HFF-Myc (cell line): ENCODE data around the gene FAM89B.
A peak's percentile ranks its signal among the peaks of the same experiment; 100 is the strongest.

ENCODE experiments used
- DNase-seq: peaks from one replicate; pipeline ENCODE4 v3.0.0-alpha.2; 2011; ENCODE audit warnings: low read depth; ENCODE audit errors: extremely low read depth
- H3K4me3 ChIP-seq: replicated peaks from 2 replicates; pipeline ENCODE4 v1.5.1; 2011; ENCODE audit warnings: low read depth, mild to moderate bottlenecking, control low read depth, low read length
- CTCF ChIP-seq: IDR thresholded peaks from 2 replicates; pipeline ENCODE4 v1.5.1; 2012; ENCODE audit warnings: mild to moderate bottlenecking, low read depth, low read length, control low read depth; ENCODE audit errors: missing control alignments

Gene FAM89B

GRCh38 chr11:65554842-65555430 lies 17.4 kb upstream of the FAM89B start:
- TF ChIP-seq CTCF: no peak
- H3K4me3 ChIP-seq: no peak overlapping the region

GRCh38 chr11:65555693-65556231 lies 16.6 kb upstream of the FAM89B start:
- H3K4me3 ChIP-seq: 0 out of 2 replicates have a peak overlapping the region, but pooled peaks have one; percentile 56
- no peak for DNase-seq
- TF ChIP-seq CTCF: no peak

More at GRCh38 chr11:65554842-65555430, 17.4 kb upstream of the FAM89B start:
- no peak for DNase-seq

GRCh38 chr11:65556470-65557279 lies 15.7 kb upstream of the FAM89B start:
- no peak for TF ChIP-seq CTCF
- H3K4me3 ChIP-seq: peak overlapping the region; percentile 56
- DNase-seq: no peak

GRCh38 chr11:65557280-65558001 lies 14.9 kb upstream of the FAM89B start:
- H3K4me3 ChIP-seq: peak overlapping the region; percentile 56
- no peak for TF ChIP-seq CTCF
- no peak for DNase-seq

GRCh38 chr11:65558002-65558929 lies 14.1 kb upstream of the FAM89B start, which contains the start of gene LTBP3:
Gene LTBP3 (minus strand): TSS chr11:65558359. CDS start chr11:65557959, 400 bp downstream.
- no peak for DNase-seq
- no peak for TF ChIP-seq CTCF

GRCh38 chr11:65558930-65559509 lies 13.3 kb upstream of the FAM89B start:
- peak overlapping the region; percentile 56 for H3K4me3 ChIP-seq
- TF ChIP-seq CTCF: no peak
- DNase-seq: no peak

More at GRCh38 chr11:65558002-65558929, 14.1 kb upstream of the FAM89B start, which contains the start of gene LTBP3:
- peak within 1 kb of the TSS; percentile 56 for H3K4me3 ChIP-seq
